GM18519 (cell line): ENCODE results near the gene MPP1.

ENCODE experiments used
- ATAC-seq: cut with Tn5 transposase; IDR thresholded peaks from one replicate; pipeline ENCODE4 v1.9.1; 2021; ENCODE audit warnings: mild to moderate bottlenecking, moderate library complexity; ENCODE audit not compliant: unreplicated experiment, low FRiP score

Gene MPP1

GRCh38 chrX:154734061-154734781 is 71.1 kb downstream of the MPP1 start:
- ATAC-seq: no peak

GRCh38 chrX:154733066-154733425 is 72.2 kb downstream of the MPP1 start:
- no peak for ATAC-seq

DNA sequence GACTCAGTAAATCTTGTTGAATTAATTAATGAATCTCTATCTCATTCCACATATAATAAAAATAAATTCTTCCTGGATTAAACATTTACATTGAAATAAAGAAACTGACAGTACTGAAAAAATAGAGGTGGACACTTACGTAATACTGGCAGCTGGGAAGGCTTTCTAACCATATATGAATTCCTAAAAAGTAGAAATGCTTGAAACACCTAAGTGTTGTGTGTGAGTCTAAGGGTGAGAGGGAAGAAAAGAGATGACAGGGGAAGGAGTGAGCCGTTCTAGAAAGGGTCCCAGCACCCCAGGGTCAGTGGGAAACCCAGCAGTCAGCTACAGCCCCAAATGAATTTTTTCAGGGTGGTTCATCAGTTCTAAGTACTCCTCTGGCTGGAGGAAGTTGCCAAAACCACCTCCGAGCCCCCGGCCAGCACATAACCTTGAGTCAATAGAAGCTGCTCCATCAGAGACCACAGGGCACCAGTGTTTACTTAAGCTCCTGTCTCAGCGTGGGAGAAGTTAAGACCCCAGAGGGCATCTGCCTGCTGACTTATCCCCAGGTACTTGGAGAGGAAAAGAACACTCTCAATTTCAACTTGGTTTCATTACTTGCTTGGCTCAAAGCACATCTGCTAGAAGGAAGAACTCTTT is 72.7 kb downstream of the MPP1 start:
- ATAC-seq: no peak

GRCh38 chrX:154731881-154732280 is 73.4 kb downstream of the MPP1 start:
- ATAC-seq: no peak

DNA sequence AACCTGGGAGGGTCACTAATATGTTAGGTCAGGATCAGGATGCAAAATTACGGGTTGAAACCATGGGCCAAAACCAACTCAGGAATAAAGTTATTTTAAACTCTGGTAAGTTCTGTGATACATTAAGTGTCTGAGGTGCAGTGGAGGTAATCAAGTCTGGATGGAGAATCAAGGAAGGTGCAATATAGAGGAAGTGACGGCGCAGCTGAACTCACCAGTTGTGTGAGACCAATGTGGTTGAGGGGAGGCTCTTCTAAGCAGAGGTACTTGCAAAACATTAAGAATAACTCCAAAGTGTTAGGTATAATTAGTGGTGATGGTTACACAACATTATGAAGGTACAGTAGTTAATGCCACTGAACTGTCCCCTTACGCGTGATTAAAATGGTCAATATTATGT is 74.1 kb downstream of the MPP1 start:
- ATAC-seq: no peak

- no peak for ATAC-seq
These were observed 74.9 kb downstream of the MPP1 start for GRCh38 chrX:154730253-154730891.

- ATAC-seq: no peak
These were observed 75.8 kb downstream of the MPP1 start for GRCh38 chrX:154729439-154729838.
